Measurements from ENCODE around the gene CARMIL1. TPM values are rescaled to one million over a fixed set of nuclear protein-coding genes. Genes with fewer than 3 reads are reported as not detected.

Gene CARMIL1
- total and polyA plus RNA-seq, 10 of the 15 experiments (the other 5 are each of a cell fraction or from before 2014, with no cell fraction given) = 6.4 to 18.1 (median 10.3) TPM

- SMC1A ChIA-PET (ENCODE audit: uncharacterized antibody, unreplicated experiment) = interaction anchor here (1.0 to 11.3 kb wide), 3 partner anchors 16 to 20 kb away, joined by 3 to 124 read pairs (median 67); no protein-coding TSS in a partner anchor
- CTCF ChIA-PET = interaction anchor here (0.9 to 2.0 kb wide), 2 partner anchors 14 to 18 kb away, joined by 3 to 6 read pairs; no protein-coding TSS in a partner anchor
- no peak for FAIRE-seq
- Histone ChIP-seq H4K20me1 (ENCODE audit: control insufficient read depth, insufficient read depth) (no peaks in the 10 kb centered on the region), H3K27ac (ENCODE audit: control insufficient read depth, insufficient read depth) (no peak overlapping the region), H3K4me1 (ENCODE audit: control insufficient read depth, insufficient read depth, low read length) (peaks cover 11% of the 10 kb centered on the region), H3K79me2 (ENCODE audit: control insufficient read depth, insufficient read depth, low read length) (no peaks in the 10 kb centered on the region), H3K4me3 (no peak overlapping the region), H3K36me3 (ENCODE audit: control insufficient read depth in 2 of 2, insufficient read depth in 2 of 2, low read length in 1 of 2) (no peaks in the 10 kb centered on the region), H3K9me3 (replicated peaks; ENCODE audit: control insufficient read depth, insufficient read depth, low read length) (no peaks in the 10 kb centered on the region; the same call in 2 of the 3 replicates), H2AFZ (ENCODE audit: control insufficient read depth, low read depth, low read length) (no peak overlapping the region), H3K4me2 (ENCODE audit: control insufficient read depth, insufficient read depth) (no peak overlapping the region), H3K9ac (ENCODE audit: control insufficient read depth, insufficient read depth, low read length) (no peak overlapping the region), H3K27me3 (replicated peaks in 1 of 2; ENCODE audit: control insufficient read depth in 2 of 2, insufficient read depth in 2 of 2, low read length in 1 of 2) (no peaks in the 10 kb centered on the region)
- DNase-seq (ENCODE audit: low read depth, low spot score) = no peak
- POLR2A ChIA-PET = interaction anchor here (1.0 kb wide), 1 partner anchor 9 kb away, joined by 3 read pairs; no protein-coding TSS in a partner anchor
- WGBS (ENCODE audit: insufficient coverage, insufficient replicate concordance, low lambda C conversion rate, missing lambda C conversion rate) = 29% methylated on average over 5 of the region's 5 CpGs
- intact Hi-C loops (cut with micrococcal nuclease; ENCODE audit: unreplicated experiment) = no loop called here
- RAD21 ChIA-PET (ENCODE audit: unreplicated experiment) = interaction anchor here (1.0 to 1.3 kb wide), 2 partner anchors 14 to 15 kb away, joined by 3 read pairs; no protein-coding TSS in a partner anchor
- in situ Hi-C loops (cut with MboI) = no loop called here
- TF ChIP-seq ZSCAN29 (IDR thresholded peaks at IDR 0.05) (no peak), JUNB (IDR thresholded peaks at IDR 0.05) (no peak), POU2F2 (IDR thresholded peaks at IDR 0.05; ENCODE audit: borderline replicate concordance, low read depth, low read length) (no peak), NR2C2 (IDR thresholded peaks at IDR 0.05; ENCODE audit: borderline replicate concordance, control insufficient read depth, insufficient read length, low read depth) (no peak), POLR2AphosphoS2 (IDR thresholded peaks at IDR 0.05; ENCODE audit: low read depth, low read length) (no peak), ZZZ3 (IDR thresholded peaks at IDR 0.05; ENCODE audit: control insufficient read depth, insufficient read length, low read depth) (no peak), POLR2AphosphoS5 (IDR thresholded peaks at IDR 0.05; ENCODE audit: low read length) (no peak), IKZF1 (conservative IDR thresholded peaks at IDR 0.05) (no peak), EZH2 (IDR thresholded peaks at IDR 0.05; ENCODE audit: borderline replicate concordance, control insufficient read depth, low read depth, low read length) (no peak), HCFC1 (IDR thresholded peaks at IDR 0.05; ENCODE audit: low read length) (no peak), HSF1 (IDR thresholded peaks at IDR 0.05; ENCODE audit: low read depth, low read length) (no peak), NR2C1 (IDR thresholded peaks at IDR 0.05) (no peak)
- no peak for ATAC-seq
- BruUV-seq (replicated peaks) = no TSS peak
These were observed 105.8 kb downstream of the CARMIL1 start for GRCh38 chr6:25384967-25385366.
